ENCODE data around the gene MRPL27.
"Not testable (repeated sequence)": the region's sequence is repeated elsewhere in the genome, so short reads cannot be mapped to it uniquely, and the experiment has no call there.

The MRPL27 gene

DNA sequence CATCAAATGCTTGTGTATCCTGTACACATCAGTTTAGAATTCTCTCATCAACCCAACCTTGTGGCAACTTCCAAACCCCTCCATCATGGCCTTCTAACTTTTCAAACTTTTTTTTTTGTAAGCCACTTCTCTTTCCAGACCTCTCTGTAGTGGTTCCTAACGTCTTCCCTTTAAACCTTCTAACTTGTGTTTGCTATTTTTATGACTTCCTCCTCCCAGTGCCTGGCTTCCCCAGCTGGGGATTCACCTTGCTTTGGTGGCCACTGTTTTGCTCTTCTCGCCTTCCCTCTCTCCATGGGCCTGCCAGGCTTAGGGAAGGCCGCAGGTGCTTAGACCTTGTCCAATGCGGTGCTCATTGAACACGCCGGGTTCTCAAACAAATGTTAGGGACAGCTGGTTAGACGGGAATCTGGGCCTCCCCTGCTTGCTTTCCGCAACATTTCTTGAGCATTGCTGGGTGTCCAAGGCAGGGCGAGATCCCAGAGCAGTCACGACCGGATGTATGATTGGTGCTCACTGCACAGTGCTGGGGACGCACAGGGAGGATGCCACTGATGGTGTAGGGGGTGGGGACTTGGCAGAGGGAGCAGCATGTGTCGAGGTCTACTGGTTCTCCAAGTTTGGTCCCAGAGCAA lies 28.1 kb downstream of the MRPL27 start:
- DNase-seq, result no peak

GRCh38 chr17:50339381-50339780 lies 33.6 kb downstream of the MRPL27 start:
- DNase-seq, result no peak

DNA sequence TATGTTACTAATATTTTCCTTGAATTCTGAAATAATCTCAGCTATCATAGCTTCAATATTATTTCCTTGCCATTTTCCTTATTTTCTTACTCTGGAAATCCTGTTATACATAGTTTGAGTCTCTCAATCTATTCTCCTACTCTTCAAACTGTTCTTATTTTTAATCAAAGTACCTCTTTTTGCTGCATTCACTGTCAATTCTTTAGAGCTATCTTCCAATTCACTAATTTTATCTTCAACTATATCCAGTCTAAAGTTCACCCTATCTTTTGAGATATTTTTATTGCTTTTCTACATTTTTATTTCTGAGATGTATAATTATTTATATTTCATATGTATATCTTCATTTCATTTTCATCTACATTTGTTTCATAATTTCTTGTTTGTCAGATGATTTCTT lies 34.3 kb downstream of the MRPL27 start:
- DNase-seq, result no peak

DNA sequence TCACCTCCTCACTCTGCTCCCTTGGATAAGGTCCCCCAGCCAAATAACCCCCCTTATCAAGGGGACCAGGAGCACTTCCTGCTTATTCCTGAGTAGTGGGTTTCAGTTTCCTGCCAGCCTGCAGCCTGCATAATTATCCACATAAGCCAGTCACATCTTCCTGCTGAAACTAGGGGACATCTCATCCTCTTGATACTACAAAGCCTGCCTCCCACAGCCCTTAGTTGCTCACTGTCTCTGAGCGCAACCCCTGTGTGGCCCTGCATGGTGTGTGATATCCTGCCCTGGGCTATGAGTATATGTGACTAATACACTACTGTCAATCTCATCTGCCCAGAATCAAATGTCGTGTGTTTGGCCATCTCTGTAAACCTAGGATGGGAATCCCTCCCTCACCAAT lies 35.0 kb downstream of the MRPL27 start:
- DNase-seq, result no peak

- DNase-seq, result not testable (repeated sequence)
Observed at GRCh38 chr17:50333291-50334057, 39.5 kb downstream of the MRPL27 start.

- no peak for DNase-seq
Observed at GRCh38 chr17:50332196-50332595, 40.8 kb downstream of the MRPL27 start.

DNA sequence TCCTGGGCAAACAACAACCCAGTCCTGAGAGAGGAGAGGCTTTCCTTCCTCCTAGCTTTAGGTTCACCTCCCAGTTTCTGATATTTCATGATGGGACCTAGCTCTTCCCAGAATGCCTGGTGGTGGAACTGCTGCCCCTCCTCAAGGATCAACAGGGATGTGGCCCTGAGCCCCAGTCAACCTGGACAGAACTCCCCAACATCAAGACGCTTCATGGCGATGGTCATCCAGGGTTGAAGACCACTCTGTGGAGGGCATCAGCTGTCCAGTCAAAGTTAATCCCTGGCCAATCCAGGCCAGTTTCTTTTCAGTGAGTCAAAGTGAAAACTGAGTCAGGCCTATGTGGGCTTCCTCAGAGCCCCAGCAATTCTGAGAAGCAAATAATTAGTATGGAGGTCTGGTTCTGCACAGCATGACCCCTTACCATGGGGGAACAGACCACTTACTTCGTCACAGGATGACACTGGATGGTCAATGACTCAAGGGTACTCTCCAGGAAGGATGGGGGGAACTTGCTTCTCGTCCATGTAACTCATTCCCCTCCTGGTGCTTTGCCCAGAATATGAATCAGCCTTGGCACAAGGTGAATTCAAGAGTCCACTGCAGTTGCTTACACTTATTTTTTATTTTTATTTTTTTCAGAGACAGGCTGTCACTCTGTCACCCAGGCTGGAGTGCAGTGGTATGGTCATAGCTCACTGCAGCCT lies 41.7 kb downstream of the MRPL27 start:
- no peak for DNase-seq

DNA sequence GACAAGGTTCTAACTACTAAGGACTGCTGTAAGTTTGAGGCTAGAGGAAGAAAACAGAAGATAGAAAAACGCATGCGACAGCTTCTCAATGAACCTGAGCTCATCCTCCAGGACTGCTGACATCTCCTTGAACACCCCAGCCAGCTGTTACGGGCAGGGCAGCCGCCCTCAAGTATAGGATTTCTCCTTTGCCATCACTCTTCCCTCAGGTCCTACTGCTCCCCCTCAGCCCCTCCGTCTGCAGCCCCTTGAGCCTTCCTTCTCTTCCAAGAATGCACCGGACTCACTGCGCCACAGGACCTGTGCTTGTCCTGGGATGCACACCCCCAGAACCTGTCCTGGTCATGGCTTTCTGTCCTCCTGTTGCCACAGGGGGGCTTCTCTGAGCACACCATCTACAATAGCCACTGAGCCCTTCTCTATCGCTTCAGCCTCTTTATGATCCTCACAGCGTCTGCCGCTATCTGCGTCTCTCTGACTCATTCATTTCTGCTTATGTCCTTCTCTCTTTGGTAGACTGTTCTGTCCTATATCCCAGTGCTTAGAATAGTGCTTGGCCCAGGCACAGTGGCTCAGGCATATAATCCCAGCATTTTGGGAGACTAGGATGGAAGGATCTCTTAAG lies 42.7 kb downstream of the MRPL27 start:
- DNase-seq, result no peak

- no peak for DNase-seq
Observed at GRCh38 chr17:50329716-50330115, 43.3 kb downstream of the MRPL27 start.

GRCh38 chr17:50328363-50329325 lies 44.3 kb downstream of the MRPL27 start:
- no peak for DNase-seq

DNA sequence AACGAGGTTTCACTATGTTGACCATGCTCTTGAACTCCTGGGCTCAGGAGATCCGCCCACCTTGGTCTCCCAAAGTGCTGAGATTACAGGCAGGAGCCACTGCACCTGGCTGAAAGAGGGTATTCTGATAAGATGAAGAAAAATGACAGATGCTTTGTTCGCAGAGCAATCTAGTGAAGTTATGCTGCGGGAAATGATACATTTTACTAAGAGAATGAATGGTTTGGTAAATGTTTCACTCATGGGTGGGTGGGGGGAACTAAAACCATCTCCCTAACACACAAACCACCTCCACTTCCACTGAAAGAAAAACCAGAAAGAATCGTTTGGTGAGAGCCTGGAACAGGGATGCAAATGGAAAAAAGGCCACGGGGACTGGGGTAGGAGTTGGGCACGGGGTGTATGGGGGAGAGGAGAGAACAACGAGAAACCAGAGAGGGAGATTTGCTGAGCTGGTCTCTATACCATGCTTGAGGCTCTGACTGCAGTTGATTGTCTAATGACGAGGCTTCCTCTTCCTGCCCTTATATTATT lies 46.1 kb downstream of the MRPL27 start:
- DNase-seq, result no peak

GRCh38 chr17:50325906-50326305 lies 47.1 kb downstream of the MRPL27 start:
- no peak for DNase-seq

DNA sequence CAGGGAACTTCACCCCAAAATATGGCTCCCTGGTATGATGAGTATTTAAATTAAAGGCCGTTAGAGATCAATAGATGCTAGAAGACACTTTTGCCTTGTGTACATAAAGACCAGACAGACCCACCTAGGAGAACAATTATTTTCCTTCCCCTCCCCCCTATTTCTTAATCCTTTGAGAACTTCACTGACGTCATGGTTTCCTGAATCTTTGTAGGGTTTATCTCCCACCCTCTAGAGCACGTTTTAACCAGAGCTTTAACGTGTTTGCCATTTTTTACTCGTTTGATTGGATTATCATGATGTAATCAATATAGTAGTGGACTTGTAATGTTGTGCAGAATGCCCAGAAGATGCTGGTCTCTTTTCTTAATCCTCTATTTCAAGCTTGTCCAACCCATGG lies 49.9 kb downstream of the MRPL27 start:
- DNase-seq, result no peak

GRCh38 chr17:50322271-50322670 lies 50.7 kb downstream of the MRPL27 start:
- no peak for DNase-seq

GRCh38 chr17:50319306-50320004 lies 53.5 kb downstream of the MRPL27 start:
- DNase-seq, result no peak

- DNase-seq, result no peak
Observed at GRCh38 chr17:50318501-50319285, 54.3 kb downstream of the MRPL27 start.
